A673 (cell line): ENCODE results near the gene SPATA18. TPM values are rescaled to one million over a fixed set of nuclear protein-coding genes. Genes with fewer than 3 reads are reported as not detected.
A peak's percentile ranks its signal among the peaks of the same experiment; 100 is the strongest.

Experiments used
- BruUV-seq: library from RNA; stranded (reverse); fragments of 400-500 nt; replicated peaks from 2 replicates; lab custom pipeline; 2021; lab: Mats Ljungman, UMichigan
- CTCF ChIA-PET: fragments of 300-600 bp; sonication (Branson Sonifier 250); formaldehyde crosslinking; loops from one replicate; lab custom pipeline; 2022; ENCODE audit warnings: antibody characterized with exemption; lab: Charles Lee
- POLR2A ChIA-PET: fragments of 300-600 bp; sonication (Branson Sonifier 250); formaldehyde crosslinking; loops from one replicate; lab custom pipeline; 2022; ENCODE audit warnings: antibody characterized with exemption; ENCODE audit not compliant: low non-redundant PET; lab: Charles Lee
- DNase-seq: peaks from one replicate; pipeline ENCODE4 v3.0.0-alpha.2; 2015; ENCODE audit warnings: low spot score
- H3K27ac ChIP-seq: fragments of 200-600 bp; sonication (generic); 2 replicates; pipeline ENCODE4 v1.5.1; 2016; ENCODE audit warnings: mixed run types, low read depth, mild to moderate bottlenecking, mixed read lengths, antibody characterized with exemption, low read length; ENCODE audit not compliant: poor library complexity, severe bottlenecking
- H3K27me3 ChIP-seq: fragments of 200-600 bp; sonication (generic); replicated peaks from 2 replicates; pipeline ENCODE4 v1.6.1; 2017; ENCODE audit warnings: mixed run types, low read depth, mild to moderate bottlenecking, mixed read lengths, antibody characterized with exemption, low read length; ENCODE audit not compliant: insufficient read depth, poor library complexity
- H3K36me3 ChIP-seq: fragments of 200-600 bp; sonication (generic); 2 replicates; pipeline ENCODE4 v1.6.1; 2016; ENCODE audit warnings: mixed run types, mild to moderate bottlenecking, mixed read lengths, antibody characterized with exemption, low read length; ENCODE audit not compliant: insufficient read depth, poor library complexity, severe bottlenecking
- H3K4me1 ChIP-seq: fragments of 200-600 bp; sonication (generic); 2 replicates; pipeline ENCODE4 v1.6.1; 2017; ENCODE audit warnings: mixed run types, mild to moderate bottlenecking, mixed read lengths, antibody characterized with exemption, low read length; ENCODE audit not compliant: insufficient read depth, poor library complexity, severe bottlenecking
- H3K4me3 ChIP-seq: fragments of 200-600 bp; sonication (generic); 2 replicates; pipeline ENCODE4 v1.5.1; 2016; ENCODE audit warnings: low read depth, mixed run types, mild to moderate bottlenecking, mixed read lengths, low read length; ENCODE audit not compliant: poor library complexity, severe bottlenecking
- H3K9me3 ChIP-seq: fragments of 200-600 bp; sonication (generic); 2 replicates; pipeline ENCODE4 v1.6.1; 2016; ENCODE audit warnings: mixed run types, low read depth, mild to moderate bottlenecking, mixed read lengths, antibody characterized with exemption, low read length; ENCODE audit not compliant: poor library complexity, severe bottlenecking
- EZH2 ChIP-seq: fragments of 200-600 bp; sonication (generic); IDR thresholded peaks from 2 replicates; pipeline ENCODE4 v1.6.1; 2017; ENCODE audit warnings: borderline replicate concordance, low read depth, mild to moderate bottlenecking, mixed read lengths, antibody characterized with exemption, low read length; ENCODE audit not compliant: poor library complexity, severe bottlenecking
- intact Hi-C: fragments of 100-400 bp; cut with micrococcal nuclease; formaldehyde crosslinking; loops from one replicate; pipeline ENCODE4 v1.10.0; 2022; ENCODE audit not compliant: unreplicated experiment
- total RNA-seq: library from RNA; stranded (reverse); gene quantifications from 2 replicates; pipeline ENCODE4 v1.2.3, GENCODE V29; 2021
- TF ChIP-seq, protein P1 (sequence below): fragments of 300-800, 200-600 bp; sonication (generic); conservative IDR thresholded peaks from 2 replicates; pipeline ENCODE4 v1.5.1; 2017; ENCODE audit warnings: low read depth, mild to moderate bottlenecking, antibody characterized with exemption, low read length, moderate library complexity, mixed read lengths

Gene SPATA18
- total RNA-seq, 1 experiment from 2014 or later = 0.71 TPM

DNA sequence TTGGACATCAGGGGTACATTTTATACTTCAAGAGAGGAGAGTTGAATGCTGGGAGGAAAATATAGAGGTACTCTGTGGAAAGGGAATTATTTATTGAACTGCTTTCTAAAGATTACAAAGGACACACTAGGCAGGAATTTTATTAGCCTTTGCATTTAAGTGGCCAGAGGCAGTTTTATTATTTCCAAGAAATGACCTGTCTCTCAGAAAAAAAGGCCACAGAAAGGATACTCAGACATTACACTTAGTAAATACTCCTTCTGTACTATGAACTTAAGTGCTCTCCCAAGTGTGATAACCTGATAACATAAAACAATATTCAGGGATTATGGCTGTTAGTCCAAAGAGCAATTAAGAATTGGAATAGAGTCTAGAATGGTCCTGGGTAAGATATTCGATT, 38.5 kb upstream of the SPATA18 start:
- ChIA-PET CTCF (no interaction called here), POLR2A (no interaction called here)
- TF ChIP-seq EZH2 = no peak
- TF ChIP-seq, protein P1, sequence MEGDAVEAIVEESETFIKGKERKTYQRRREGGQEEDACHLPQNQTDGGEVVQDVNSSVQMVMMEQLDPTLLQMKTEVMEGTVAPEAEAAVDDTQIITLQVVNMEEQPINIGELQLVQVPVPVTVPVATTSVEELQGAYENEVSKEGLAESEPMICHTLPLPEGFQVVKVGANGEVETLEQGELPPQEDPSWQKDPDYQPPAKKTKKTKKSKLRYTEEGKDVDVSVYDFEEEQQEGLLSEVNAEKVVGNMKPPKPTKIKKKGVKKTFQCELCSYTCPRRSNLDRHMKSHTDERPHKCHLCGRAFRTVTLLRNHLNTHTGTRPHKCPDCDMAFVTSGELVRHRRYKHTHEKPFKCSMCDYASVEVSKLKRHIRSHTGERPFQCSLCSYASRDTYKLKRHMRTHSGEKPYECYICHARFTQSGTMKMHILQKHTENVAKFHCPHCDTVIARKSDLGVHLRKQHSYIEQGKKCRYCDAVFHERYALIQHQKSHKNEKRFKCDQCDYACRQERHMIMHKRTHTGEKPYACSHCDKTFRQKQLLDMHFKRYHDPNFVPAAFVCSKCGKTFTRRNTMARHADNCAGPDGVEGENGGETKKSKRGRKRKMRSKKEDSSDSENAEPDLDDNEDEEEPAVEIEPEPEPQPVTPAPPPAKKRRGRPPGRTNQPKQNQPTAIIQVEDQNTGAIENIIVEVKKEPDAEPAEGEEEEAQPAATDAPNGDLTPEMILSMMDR = no peak
- no peak overlapping the region for H3K27ac ChIP-seq
- BruUV-seq = no TSS peak
- no peak overlapping the region for H3K4me3 ChIP-seq
- H3K9me3 ChIP-seq = no peaks in the 10 kb centered on the region
- H3K36me3 ChIP-seq = no peaks in the 10 kb centered on the region
- H3K4me1 ChIP-seq = no peaks in the 10 kb centered on the region
- intact Hi-C loops = no loop called here
- H3K27me3 ChIP-seq = no peaks in the 10 kb centered on the region
- DNase-seq = no peak

- H3K27me3 ChIP-seq = no peaks in the 10 kb centered on the region
- intact Hi-C loops = loop anchor here (5.0 kb wide), 1 partner anchor 118 kb away; no protein-coding TSS in a partner anchor
- no peaks in the 10 kb centered on the region for H3K36me3 ChIP-seq
- DNase-seq = no peak
- H3K4me1 ChIP-seq = no peaks in the 10 kb centered on the region
- H3K4me3 ChIP-seq = no peak overlapping the region
- BruUV-seq = no TSS peak
- H3K27ac ChIP-seq = no peak overlapping the region
- no peak for TF ChIP-seq EZH2
- TF ChIP-seq, protein P1 = no peak
- CTCF ChIA-PET = no interaction called here
- POLR2A ChIA-PET = no interaction called here
- H3K9me3 ChIP-seq = no peaks in the 10 kb centered on the region
Observed at GRCh38 chr4:52014903-52015302, 36.2 kb upstream of the SPATA18 start.

GRCh38 chr4:52015366-52015765, 35.7 kb upstream of the SPATA18 start:
- POLR2A ChIA-PET = no interaction called here
- Histone ChIP-seq H3K27ac (no peak overlapping the region), H3K27me3 (no peaks in the 10 kb centered on the region), H3K4me3 (no peak overlapping the region), H3K9me3 (no peaks in the 10 kb centered on the region), H3K4me1 (no peaks in the 10 kb centered on the region), H3K36me3 (no peaks in the 10 kb centered on the region)
- intact Hi-C loops = loop anchor here (5.0 kb wide), 1 partner anchor 118 kb away; no protein-coding TSS in a partner anchor
- CTCF ChIA-PET = no interaction called here
- BruUV-seq = no TSS peak
- no peak for TF ChIP-seq EZH2
- TF ChIP-seq, protein P1 = peak; percentile 28; the same call in 1 of the 2 replicates
- DNase-seq = peak; percentile 1
